Measurements from ENCODE around the gene PHLDA1. TPM values are rescaled to one million over a fixed set of nuclear protein-coding genes. Genes with fewer than 3 reads are reported as not detected.

PHLDA1 gene
- total and polyA plus RNA-seq, 9 of the 15 experiments (the other 6 are each of a cell fraction or from before 2014, with no cell fraction given): 0.15 to 2.9 (median 0.54) TPM

- TF ChIP-seq HOMEZ (CRISPR knock-in tag; IDR thresholded peaks at IDR 0.05): no peak
- TF ChIP-seq YBX1 (IDR thresholded peaks at IDR 0.05): no peak
- H3K4me3 ChIP-seq: no peak overlapping the region
- H3K9me3 ChIP-seq (replicated peaks; ENCODE audit: control insufficient read depth, insufficient read depth, low read depth, low read length): no peaks in the 10 kb centered on the region; the same call in 1 of the 2 replicates
- no peaks in the 10 kb centered on the region for H3K9me1 ChIP-seq (ENCODE audit: control insufficient read depth, insufficient read depth, low read length)
- POLR2A ChIA-PET: no interaction called here
- FAIRE-seq (no peak), DNase-seq (ENCODE audit: extremely low read depth in 1 of 4, low spot score in 3 of 4) (no peak), ATAC-seq (no peak)
- H3K4me1 ChIP-seq (replicated peaks in 1 of 2; ENCODE audit: control insufficient read depth in 2 of 2, insufficient read depth in 2 of 2, low read length in 2 of 2): no peaks in the 10 kb centered on the region; a peak in 1 of 5 replicates
- H2AFZ ChIP-seq (ENCODE audit: low read depth, low read length): no peak overlapping the region
- H3K36me3 ChIP-seq (ENCODE audit: control insufficient read depth, insufficient read depth, low read length): peaks cover 99% of the 10 kb centered on the region
- H3K27me3 ChIP-seq (ENCODE audit: control insufficient read depth in 2 of 2, insufficient read depth in 2 of 2, low read length in 2 of 2): no peaks in the 10 kb centered on the region
- no peaks in the 10 kb centered on the region for H4K20me1 ChIP-seq (replicated peaks; ENCODE audit: control insufficient read depth, insufficient read depth, low read length)
- CTCF ChIA-PET (ENCODE audit: low intra/inter-chr PET ratio): no interaction called here
- in situ Hi-C loops (cut with MboI): loop anchor here (5.0 kb wide), 1 partner anchor 72 kb away; no protein-coding TSS in a partner anchor
- no TSS peak for BruUV-seq (replicated peaks)
- H3K9ac ChIP-seq (ENCODE audit: insufficient read depth in 1 of 2, low read depth in 2 of 2, low read length in 2 of 2): no peak overlapping the region
- intact Hi-C loops (cut with micrococcal nuclease): loop anchor here (10.0 kb wide), 1 partner anchor 395 kb away; no protein-coding TSS in a partner anchor
- 87% methylated on average over 2 of the region's 2 CpGs for WGBS (ENCODE audit: insufficient coverage, low coverage, missing lambda C conversion rate)
- H3K79me2 ChIP-seq (ENCODE audit: control insufficient read depth, insufficient read depth, low read length): peaks cover 62% of the 10 kb centered on the region
- no peak overlapping the region for H3K4me2 ChIP-seq (ENCODE audit: insufficient read depth, low read length)
- H3K27ac ChIP-seq (ENCODE audit: extremely low read depth, low read depth, low read length): no peak overlapping the region
Measured at GRCh38 chr12:76060111-76060510, 28.5 kb upstream of the PHLDA1 start.

- DNase-seq (ENCODE audit: extremely low read depth in 1 of 4, low spot score in 3 of 4) (no peak), ATAC-seq (no peak), FAIRE-seq (no peak)
- Histone ChIP-seq H3K27me3 (ENCODE audit: control insufficient read depth in 2 of 2, insufficient read depth in 2 of 2, low read length in 2 of 2) (no peaks in the 10 kb centered on the region), H3K4me3 (no peak overlapping the region), H3K9me3 (replicated peaks; ENCODE audit: control insufficient read depth, insufficient read depth, low read depth, low read length) (no peaks in the 10 kb centered on the region), H3K27ac (ENCODE audit: extremely low read depth, low read depth, low read length) (no peak overlapping the region), H2AFZ (ENCODE audit: low read depth, low read length) (no peak overlapping the region), H3K79me2 (ENCODE audit: control insufficient read depth, insufficient read depth, low read length) (peaks cover 39% of the 10 kb centered on the region), H3K9me1 (ENCODE audit: control insufficient read depth, insufficient read depth, low read length) (no peaks in the 10 kb centered on the region), H3K4me1 (replicated peaks in 1 of 2; ENCODE audit: control insufficient read depth in 2 of 2, insufficient read depth in 2 of 2, low read length in 2 of 2) (no peaks in the 10 kb centered on the region), H3K4me2 (ENCODE audit: insufficient read depth, low read length) (no peak overlapping the region), H3K9ac (ENCODE audit: insufficient read depth in 1 of 2, low read depth in 2 of 2, low read length in 2 of 2) (no peak overlapping the region), H4K20me1 (replicated peaks; ENCODE audit: control insufficient read depth, insufficient read depth, low read length) (no peaks in the 10 kb centered on the region), H3K36me3 (ENCODE audit: control insufficient read depth, insufficient read depth, low read length) (peaks cover 99% of the 10 kb centered on the region)
- ChIA-PET POLR2A (interaction anchor here (0.6 kb wide), 1 partner anchor 416 kb away, joined by 3 read pairs; no protein-coding TSS in a partner anchor), CTCF (ENCODE audit: low intra/inter-chr PET ratio) (no interaction called here)
- 98% methylated on average over 7 of the region's 7 CpGs for WGBS (ENCODE audit: insufficient coverage, low coverage, missing lambda C conversion rate)
- BruUV-seq (replicated peaks): no TSS peak
- in situ Hi-C loops (cut with MboI) (no loop called here), intact Hi-C loops (cut with micrococcal nuclease) (no loop called here)
- TF ChIP-seq FOXK2 (conservative IDR thresholded peaks at IDR 0.05 in 1 of 2, IDR thresholded peaks at IDR 0.05 in 1 of 2; ENCODE audit: low read depth in 2 of 2) (no peak), CREB3L1 (IDR thresholded peaks at IDR 0.05; ENCODE audit: borderline replicate concordance, low read depth) (no peak), CUX1 (CRISPR knock-in tag; IDR thresholded peaks at IDR 0.05) (no peak), PHF20 (IDR thresholded peaks at IDR 0.05; ENCODE audit: partially characterized antibody) (no peak), RBM15 (IDR thresholded peaks at IDR 0.05; ENCODE audit: insufficient read depth, low read length) (no peak)
Measured at GRCh38 chr12:76057326-76057725, 25.8 kb upstream of the PHLDA1 start.

Data from K562 (cell line).